ENCODE measurements around the gene CASS4.

The CASS4 gene

GRCh38 chr20:56442389-56443365, 30.6 kb downstream of the CASS4 start:
- 90 to 94% methylated on average over 17 of the region's 17 CpGs for WGBS, 2 experiments
- Histone ChIP-seq H3K27ac (ENCODE audit: insufficient read depth, low read depth, low read length, poor library complexity, severe bottlenecking) (no peak overlapping the region), H3K27me3 (ENCODE audit: control insufficient read depth, insufficient read depth, low read length, poor library complexity, severe bottlenecking) (no peaks in the 10 kb centered on the region), H3K4me1 (ENCODE audit: control insufficient read depth, insufficient read depth, low read length) (no peaks in the 10 kb centered on the region), H3K9me3 (ENCODE audit: control insufficient read depth, low read length) (no peaks in the 10 kb centered on the region), H3K4me3 (ENCODE audit: insufficient read depth, low read depth, low read length) (no peak overlapping the region), H3K36me3 (ENCODE audit: control insufficient read depth, insufficient read depth, low read length) (no peaks in the 10 kb centered on the region)

GRCh38 chr20:56443654-56444540, 31.8 kb downstream of the CASS4 start:
- WGBS, 2 experiments = 85 to 86% methylated on average over 27 of the region's 27 CpGs
- H3K27ac ChIP-seq (ENCODE audit: insufficient read depth, low read depth, low read length, poor library complexity, severe bottlenecking) = no peak overlapping the region

GRCh38 chr20:56445130-56445529, 33.1 kb downstream of the CASS4 start:
- H3K36me3 ChIP-seq (ENCODE audit: control insufficient read depth, insufficient read depth, low read length) = no peaks in the 10 kb centered on the region
- no peaks in the 10 kb centered on the region for H3K27me3 ChIP-seq (ENCODE audit: control insufficient read depth, insufficient read depth, low read length, poor library complexity, severe bottlenecking)
- H3K4me3 ChIP-seq (ENCODE audit: insufficient read depth, low read depth, low read length) = no peak overlapping the region
- WGBS, 2 experiments = 92 to 95% methylated on average over 3 of the region's 3 CpGs
- no peak overlapping the region for H3K27ac ChIP-seq (ENCODE audit: insufficient read depth, low read depth, low read length, poor library complexity, severe bottlenecking)
- no peaks in the 10 kb centered on the region for H3K4me1 ChIP-seq (ENCODE audit: control insufficient read depth, insufficient read depth, low read length)
- H3K9me3 ChIP-seq (ENCODE audit: control insufficient read depth, low read length) = no peaks in the 10 kb centered on the region

More at GRCh38 chr20:56443654-56444540, 31.8 kb downstream of the CASS4 start:
- H3K27me3 ChIP-seq (ENCODE audit: control insufficient read depth, insufficient read depth, low read length, poor library complexity, severe bottlenecking) = no peaks in the 10 kb centered on the region
- H3K9me3 ChIP-seq (ENCODE audit: control insufficient read depth, low read length) = no peaks in the 10 kb centered on the region
- no peak overlapping the region for H3K4me3 ChIP-seq (ENCODE audit: insufficient read depth, low read depth, low read length)
- no peaks in the 10 kb centered on the region for H3K4me1 ChIP-seq (ENCODE audit: control insufficient read depth, insufficient read depth, low read length)
- no peaks in the 10 kb centered on the region for H3K36me3 ChIP-seq (ENCODE audit: control insufficient read depth, insufficient read depth, low read length)

- Histone ChIP-seq H3K4me3 (ENCODE audit: insufficient read depth, low read depth, low read length) (no peak overlapping the region), H3K36me3 (ENCODE audit: control insufficient read depth, insufficient read depth, low read length) (no peaks in the 10 kb centered on the region), H3K27me3 (ENCODE audit: control insufficient read depth, insufficient read depth, low read length, poor library complexity, severe bottlenecking) (no peaks in the 10 kb centered on the region), H3K9me3 (ENCODE audit: control insufficient read depth, low read length) (no peaks in the 10 kb centered on the region), H3K4me1 (ENCODE audit: control insufficient read depth, insufficient read depth, low read length) (no peaks in the 10 kb centered on the region), H3K27ac (ENCODE audit: insufficient read depth, low read depth, low read length, poor library complexity, severe bottlenecking) (no peak overlapping the region)
- WGBS, 2 experiments = 88% methylated on average over 16 of the region's 16 CpGs
Observed at GRCh38 chr20:56445540-56445939, 33.5 kb downstream of the CASS4 start.

- Histone ChIP-seq H3K36me3 (ENCODE audit: control insufficient read depth, insufficient read depth, low read length) (no peaks in the 10 kb centered on the region), H3K4me3 (ENCODE audit: insufficient read depth, low read depth, low read length) (no peak overlapping the region)
Observed at GRCh38 chr20:56447227-56447626, 35.2 kb downstream of the CASS4 start.

GRCh38 chr20:56449459-56449858, 37.4 kb downstream of the CASS4 start:
- Histone ChIP-seq H3K4me3 (ENCODE audit: insufficient read depth, low read depth, low read length) (no peak overlapping the region), H3K36me3 (ENCODE audit: control insufficient read depth, insufficient read depth, low read length) (no peaks in the 10 kb centered on the region), H3K9me3 (ENCODE audit: control insufficient read depth, low read length) (no peaks in the 10 kb centered on the region), H3K27me3 (ENCODE audit: control insufficient read depth, insufficient read depth, low read length, poor library complexity, severe bottlenecking) (peaks cover 4% of the 10 kb centered on the region), H3K27ac (ENCODE audit: insufficient read depth, low read depth, low read length, poor library complexity, severe bottlenecking) (no peak overlapping the region), H3K4me1 (ENCODE audit: control insufficient read depth, insufficient read depth, low read length) (no peaks in the 10 kb centered on the region)
- 91 to 92% methylated on average over 3 of the region's 5 CpGs for WGBS, 2 experiments

More at GRCh38 chr20:56447227-56447626, 35.2 kb downstream of the CASS4 start:
- Histone ChIP-seq H3K9me3 (ENCODE audit: control insufficient read depth, low read length) (no peaks in the 10 kb centered on the region), H3K27me3 (ENCODE audit: control insufficient read depth, insufficient read depth, low read length, poor library complexity, severe bottlenecking) (peaks cover under 1% of the 10 kb centered on the region), H3K4me1 (ENCODE audit: control insufficient read depth, insufficient read depth, low read length) (no peaks in the 10 kb centered on the region), H3K27ac (ENCODE audit: insufficient read depth, low read depth, low read length, poor library complexity, severe bottlenecking) (no peak overlapping the region)

- H3K27me3 ChIP-seq (ENCODE audit: control insufficient read depth, insufficient read depth, low read length, poor library complexity, severe bottlenecking) = peaks cover 4% of the 10 kb centered on the region
- no peaks in the 10 kb centered on the region for H3K4me1 ChIP-seq (ENCODE audit: control insufficient read depth, insufficient read depth, low read length)
- H3K4me3 ChIP-seq (ENCODE audit: insufficient read depth, low read depth, low read length) = no peak overlapping the region
- 87 to 88% methylated on average over 13 of the region's 13 CpGs for WGBS, 2 experiments
- no peaks in the 10 kb centered on the region for H3K36me3 ChIP-seq (ENCODE audit: control insufficient read depth, insufficient read depth, low read length)
- no peak overlapping the region for H3K27ac ChIP-seq (ENCODE audit: insufficient read depth, low read depth, low read length, poor library complexity, severe bottlenecking)
- H3K9me3 ChIP-seq (ENCODE audit: control insufficient read depth, low read length) = no peaks in the 10 kb centered on the region
Observed at GRCh38 chr20:56451056-56451765, 39.2 kb downstream of the CASS4 start.

GRCh38 chr20:56453352-56453751, 41.3 kb downstream of the CASS4 start:
- WGBS, 2 experiments = 76 to 81% methylated on average over 3 of the region's 5 CpGs
- Histone ChIP-seq H3K4me3 (ENCODE audit: insufficient read depth, low read depth, low read length) (no peak overlapping the region), H3K27ac (ENCODE audit: insufficient read depth, low read depth, low read length, poor library complexity, severe bottlenecking) (no peak overlapping the region), H3K36me3 (ENCODE audit: control insufficient read depth, insufficient read depth, low read length) (no peaks in the 10 kb centered on the region), H3K9me3 (ENCODE audit: control insufficient read depth, low read length) (no peaks in the 10 kb centered on the region), H3K27me3 (ENCODE audit: control insufficient read depth, insufficient read depth, low read length, poor library complexity, severe bottlenecking) (peaks cover 4% of the 10 kb centered on the region), H3K4me1 (ENCODE audit: control insufficient read depth, insufficient read depth, low read length) (no peaks in the 10 kb centered on the region)

- WGBS, 2 experiments = 83 to 93% methylated on average over 7 of the region's 7 CpGs
Observed at GRCh38 chr20:56454754-56455153, 42.7 kb downstream of the CASS4 start.

More at GRCh38 chr20:56454754-56455153, 42.7 kb downstream of the CASS4 start:
- Histone ChIP-seq H3K4me1 (ENCODE audit: control insufficient read depth, insufficient read depth, low read length) (no peaks in the 10 kb centered on the region), H3K36me3 (ENCODE audit: control insufficient read depth, insufficient read depth, low read length) (no peaks in the 10 kb centered on the region), H3K9me3 (ENCODE audit: control insufficient read depth, low read length) (no peaks in the 10 kb centered on the region), H3K4me3 (ENCODE audit: insufficient read depth, low read depth, low read length) (no peak overlapping the region), H3K27ac (ENCODE audit: insufficient read depth, low read depth, low read length, poor library complexity, severe bottlenecking) (no peak overlapping the region), H3K27me3 (ENCODE audit: control insufficient read depth, insufficient read depth, low read length, poor library complexity, severe bottlenecking) (peaks cover 4% of the 10 kb centered on the region)
